Measurements from ENCODE around the gene CALML6. TPM values are rescaled to one million over a fixed set of nuclear protein-coding genes. Genes with fewer than 3 reads are reported as not detected.

Gene CALML6
- total and polyA plus RNA-seq, 10 of the 15 experiments (the other 5 are each of a cell fraction or from before 2014, with no cell fraction given): 0.07 to 1.3 (median 0.21) TPM; not detected in 5

DNA sequence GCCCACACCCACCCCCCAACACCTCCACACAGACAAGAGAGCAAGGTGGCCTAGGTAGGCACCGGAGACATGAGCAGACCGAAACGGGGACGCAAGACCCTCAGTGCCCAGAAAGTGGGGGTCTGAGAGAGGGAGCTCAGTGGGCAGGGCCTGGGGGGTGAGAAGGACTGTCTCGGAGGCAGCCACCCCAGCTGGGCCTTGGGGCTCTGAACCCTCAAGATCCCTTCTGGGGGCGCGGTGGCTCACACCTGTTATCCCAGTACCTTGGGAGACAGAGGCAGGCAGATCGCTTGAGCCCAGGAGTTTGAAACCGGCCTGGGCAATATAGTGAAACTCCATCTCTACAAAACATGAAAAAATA, 15.1 kb upstream of the CALML6 start:
- no peak overlapping the region for H3K4me2 ChIP-seq (ENCODE audit: control insufficient read depth, insufficient read depth)
- ATAC-seq (no peak), FAIRE-seq (no peak), DNase-seq (ENCODE audit: low read depth, low spot score) (no peak)
- 69% methylated on average over 9 of the region's 9 CpGs for WGBS (ENCODE audit: insufficient coverage, insufficient replicate concordance, low lambda C conversion rate, missing lambda C conversion rate)
- intact Hi-C loops (cut with micrococcal nuclease; ENCODE audit: unreplicated experiment) (no loop called here), in situ Hi-C loops (cut with MboI) (loop anchor here (10.0 kb wide), 1 partner anchor 115 kb away; no protein-coding TSS in a partner anchor)
- H3K79me2 ChIP-seq (ENCODE audit: control insufficient read depth, insufficient read depth, low read length): no peaks in the 10 kb centered on the region
- POLR2A ChIA-PET: interaction anchor here (0.6 to 2.8 kb wide), 2 partner anchors 8 to 124 kb away, joined by 4 to 10 read pairs; no protein-coding TSS in a partner anchor
- BruUV-seq (replicated peaks): no TSS peak
- no peak overlapping the region for H3K9ac ChIP-seq (ENCODE audit: control insufficient read depth, insufficient read depth, low read length)
- no peak overlapping the region for H3K4me3 ChIP-seq
- RAD21 ChIA-PET (ENCODE audit: unreplicated experiment): interaction anchor here (1.2 to 5.6 kb wide), 2 partner anchors 7 to 123 kb away, joined by 3 to 28 read pairs; no protein-coding TSS in a partner anchor
- no peak overlapping the region for H3K27ac ChIP-seq (ENCODE audit: control insufficient read depth, insufficient read depth)
- TF ChIP-seq GATAD2B (conservative IDR thresholded peaks at IDR 0.05; ENCODE audit: low read depth) (no peak), YBX1 (IDR thresholded peaks at IDR 0.05) (no peak), TBL1XR1 (IDR thresholded peaks at IDR 0.05; ENCODE audit: low read depth, low read length) (no peak), BHLHE40 (IDR thresholded peaks at IDR 0.05; ENCODE audit: borderline replicate concordance in 1 of 2, low read depth in 2 of 2, low read length in 1 of 2) (no peak), POLR2AphosphoS5 (IDR thresholded peaks at IDR 0.05; ENCODE audit: low read length) (no peak), CHD4 (IDR thresholded peaks at IDR 0.05) (no peak), KAT2A (conservative IDR thresholded peaks at IDR 0.05; ENCODE audit: control insufficient read depth, low read depth, low read length) (no peak), PRDM15 (CRISPR knock-in tag; IDR thresholded peaks at IDR 0.05) (no peak), NFXL1 (IDR thresholded peaks at IDR 0.05; ENCODE audit: borderline replicate concordance) (no peak), HSF1 (IDR thresholded peaks at IDR 0.05; ENCODE audit: low read depth, low read length) (no peak), ZSCAN29 (IDR thresholded peaks at IDR 0.05) (no peak), CBX5 (IDR thresholded peaks at IDR 0.05; ENCODE audit: low read depth) (no peak), ASH2L (IDR thresholded peaks at IDR 0.05; ENCODE audit: borderline replicate concordance, low read depth) (no peak), RFX5 (IDR thresholded peaks at IDR 0.05; ENCODE audit: low read depth, low read length) (no peak)
- H3K9me3 ChIP-seq (replicated peaks; ENCODE audit: control insufficient read depth, insufficient read depth, low read length): no peaks in the 10 kb centered on the region; the same call in 2 of the 3 replicates
- no peaks in the 10 kb centered on the region for H3K27me3 ChIP-seq (replicated peaks in 1 of 2; ENCODE audit: control insufficient read depth in 2 of 2, insufficient read depth in 2 of 2, low read length in 1 of 2)
- peaks cover 4% of the 10 kb centered on the region for H3K4me1 ChIP-seq (ENCODE audit: control insufficient read depth, insufficient read depth, low read length)
- no peaks in the 10 kb centered on the region for H4K20me1 ChIP-seq (ENCODE audit: control insufficient read depth, insufficient read depth)
- H2AFZ ChIP-seq (ENCODE audit: control insufficient read depth, low read depth, low read length): no peak overlapping the region
- H3K36me3 ChIP-seq (ENCODE audit: control insufficient read depth in 2 of 2, insufficient read depth in 2 of 2, low read length in 1 of 2): no peaks in the 10 kb centered on the region
- CTCF ChIA-PET: interaction anchor here (1.2 to 2.8 kb wide), 2 partner anchors 8 to 14 kb away, joined by 3 to 9 read pairs; no protein-coding TSS in a partner anchor
- SMC1A ChIA-PET (ENCODE audit: uncharacterized antibody, unreplicated experiment): no interaction called here

Measured in GM12878 (cell line).